Stimulated activated CD4-positive, alpha-beta T cell treated with anti-CD3 and anti-CD28 coated beads, Interleukin-12 subunit alpha, Interleukin-12 subunit beta, amount 100 ng/mL, for 24 hours (primary cell): Measurements from ENCODE around the gene GALNT9.

Source experiments
- DNase-seq, 2 experiments: peaks; one replicate each; pipeline ENCODE4 v3.0.0-alpha.2; 2020; ENCODE audit warnings: low read depth in 2 of 2

The GALNT9 gene

DNA sequence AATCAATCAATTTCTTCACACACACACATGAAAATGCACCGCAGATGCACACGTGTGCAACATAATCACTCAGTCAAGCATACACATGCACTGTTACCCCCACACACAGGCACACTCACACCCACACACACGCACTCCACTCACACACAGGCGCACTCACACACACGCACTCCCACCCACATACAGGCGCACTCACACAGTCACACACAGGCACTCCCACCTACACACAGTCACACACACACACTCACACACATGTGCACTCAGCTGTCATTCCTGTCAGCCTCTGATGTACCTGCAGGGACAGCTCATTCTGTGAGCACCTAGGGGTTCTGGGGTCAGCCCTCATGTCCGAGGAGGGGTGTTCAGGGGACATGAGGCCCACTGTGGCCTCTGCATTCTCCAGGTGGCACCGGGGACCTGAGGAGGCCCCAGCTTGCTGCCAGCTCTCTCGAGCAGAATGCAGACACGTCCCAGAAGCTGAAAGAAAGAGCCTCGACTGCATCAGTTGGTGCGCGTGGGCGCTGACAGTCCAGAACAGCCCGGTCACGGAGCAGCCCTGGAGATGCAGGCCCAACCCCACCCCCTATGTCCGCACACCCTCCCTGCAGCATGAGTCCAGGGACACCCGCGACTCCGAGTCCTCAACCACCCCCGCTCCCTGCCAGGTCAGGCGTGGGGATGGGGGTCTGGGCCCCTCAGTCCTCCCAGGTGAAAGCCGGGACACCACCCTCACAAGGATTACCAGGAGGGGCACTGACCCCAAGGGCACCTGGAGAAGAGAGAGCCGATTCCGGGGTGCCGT, 115.8 kb downstream of the GALNT9 start:
- no peak for DNase-seq

DNA sequence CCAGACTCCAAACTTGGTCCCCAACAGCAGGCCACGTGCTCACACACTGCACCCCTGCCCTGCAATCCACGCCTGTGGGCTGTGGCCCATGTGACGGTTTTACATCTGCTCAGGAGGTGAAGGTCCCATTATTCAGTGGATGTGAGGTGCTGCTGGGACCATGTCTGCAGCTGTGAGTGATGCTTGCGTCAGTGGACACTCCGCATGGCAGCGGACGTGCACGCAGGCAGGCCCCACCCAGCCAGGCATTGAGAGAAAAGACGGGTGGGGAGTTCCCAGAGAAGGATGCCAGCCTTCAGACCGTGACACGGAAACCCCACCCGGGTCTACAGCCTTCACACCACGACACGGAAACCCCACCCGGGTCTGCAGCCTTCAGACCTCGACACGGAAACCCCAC, 117.6 kb downstream of the GALNT9 start:
- no peak for DNase-seq

DNA sequence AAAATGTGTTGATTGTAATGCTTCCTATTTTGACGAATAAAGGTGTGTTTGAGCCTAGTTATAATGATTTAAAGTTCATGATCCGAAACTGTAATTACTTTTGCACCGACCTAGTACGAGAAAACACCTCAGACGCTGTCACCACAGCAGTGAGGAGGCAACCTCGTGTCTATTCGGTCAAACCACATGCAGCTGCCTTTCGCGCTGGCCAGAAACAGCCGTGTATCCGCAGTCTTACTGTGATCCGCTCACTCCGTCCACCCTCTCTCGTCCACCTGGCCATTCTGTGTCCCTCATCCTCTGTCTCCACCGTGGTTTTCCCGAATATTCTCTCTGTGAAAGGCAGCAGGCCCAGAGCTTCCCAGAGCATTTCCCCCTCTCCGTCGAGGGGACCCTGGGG, 118.1 kb downstream of the GALNT9 start:
- DNase-seq = no peak

DNA sequence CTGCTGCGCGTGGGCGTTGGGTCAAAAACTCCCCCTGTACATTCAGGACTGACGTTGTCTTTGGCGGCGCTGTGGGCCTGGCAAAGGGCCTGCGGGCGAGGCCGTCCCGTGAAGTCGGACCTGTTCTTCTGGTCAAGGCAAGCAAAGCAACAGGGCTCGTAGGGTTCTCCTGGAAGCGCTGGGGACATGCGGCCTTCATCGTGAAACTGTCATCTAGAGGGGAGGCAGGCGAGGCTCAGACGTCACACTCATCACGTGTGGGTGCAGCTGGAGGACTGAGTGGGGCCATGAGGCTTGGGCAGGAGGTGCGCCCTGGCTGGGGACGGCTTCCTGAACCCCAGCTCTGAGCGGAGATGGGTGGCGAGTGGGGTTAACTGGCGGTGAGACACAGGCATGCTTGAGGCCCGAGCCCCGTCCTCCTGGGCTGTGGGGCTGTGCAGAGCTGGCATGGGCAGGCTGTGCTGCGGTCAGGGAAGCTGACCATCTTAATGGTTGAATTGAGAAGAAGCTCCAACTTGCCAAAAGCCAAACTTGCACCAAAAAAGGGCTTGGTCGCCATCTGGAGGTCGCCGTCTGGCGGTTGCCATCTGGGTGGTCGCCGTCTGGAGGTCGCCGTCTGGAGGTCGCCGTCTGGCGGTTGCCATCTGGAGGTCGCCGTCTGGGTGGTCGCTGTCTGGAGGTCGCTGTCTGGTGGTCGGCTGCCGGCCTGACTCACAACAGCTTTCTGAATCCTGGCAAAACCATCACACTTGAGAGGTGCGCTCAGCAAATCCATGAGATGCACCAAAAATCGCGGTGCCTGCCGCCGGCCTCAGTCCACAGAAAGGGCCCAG, 119.0 kb downstream of the GALNT9 start:
- DNase-seq = no peak

DNA sequence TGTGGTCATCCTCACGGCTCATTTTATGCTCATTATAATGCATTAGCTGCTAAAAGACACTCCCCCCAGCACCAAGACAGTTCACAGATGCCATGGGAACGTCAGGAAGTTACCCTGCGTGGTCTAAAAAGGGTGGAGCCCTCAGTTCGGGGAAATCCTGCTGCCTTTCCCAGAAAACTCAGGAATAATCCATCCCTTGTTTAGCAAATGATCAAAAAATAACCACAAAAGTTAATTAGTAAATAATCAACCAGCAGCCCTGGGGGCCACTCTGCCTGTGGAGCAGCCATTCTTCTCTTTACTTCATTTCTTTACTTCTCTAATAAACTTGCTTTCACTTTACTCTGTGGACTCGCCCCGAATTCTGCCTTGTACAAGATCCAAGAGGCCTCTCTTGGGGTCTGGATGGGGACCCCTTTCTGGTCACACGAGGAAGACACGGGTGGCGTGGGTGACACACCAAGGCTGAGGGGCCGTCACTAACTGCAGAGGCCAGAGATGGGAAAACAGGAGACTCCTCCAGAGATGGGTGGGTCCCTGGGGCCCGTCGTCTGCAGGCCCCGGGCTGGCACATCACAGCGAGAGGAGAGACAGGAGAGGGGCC, 119.7 kb downstream of the GALNT9 start:
- DNase-seq = no peak

DNA sequence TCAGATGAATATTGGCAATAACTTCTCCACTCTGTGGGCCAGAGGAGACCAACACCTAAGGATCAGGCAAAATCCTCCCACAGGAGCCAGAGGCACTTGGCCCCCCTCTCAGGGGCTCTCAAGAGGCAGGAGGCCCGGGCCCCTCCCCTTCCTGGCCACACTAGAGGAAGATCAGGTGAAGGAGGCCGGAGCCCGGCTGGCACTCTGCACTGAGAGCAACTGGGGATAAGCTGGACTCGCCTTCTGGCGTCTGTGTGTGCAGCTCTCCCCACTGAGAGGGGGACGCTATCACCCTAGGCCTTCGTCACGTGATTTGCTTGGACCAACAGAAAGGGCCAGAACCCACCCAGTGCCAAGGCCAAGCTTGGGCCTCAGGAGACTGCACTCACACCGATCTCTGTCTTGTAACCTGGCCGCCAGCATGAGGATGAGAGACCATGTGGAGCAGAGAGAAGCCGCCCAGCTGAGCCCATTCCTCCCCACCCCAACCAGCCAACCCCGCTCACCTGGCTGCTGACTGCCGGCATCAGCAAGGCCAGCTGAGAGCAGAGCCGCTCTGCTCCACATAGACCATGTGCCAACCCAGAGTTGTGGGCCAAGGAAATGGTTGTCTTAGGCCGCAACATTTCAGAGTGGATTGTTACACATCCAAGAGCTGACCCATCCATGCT, 121.1 kb downstream of the GALNT9 start:
- DNase-seq = no peak

DNA sequence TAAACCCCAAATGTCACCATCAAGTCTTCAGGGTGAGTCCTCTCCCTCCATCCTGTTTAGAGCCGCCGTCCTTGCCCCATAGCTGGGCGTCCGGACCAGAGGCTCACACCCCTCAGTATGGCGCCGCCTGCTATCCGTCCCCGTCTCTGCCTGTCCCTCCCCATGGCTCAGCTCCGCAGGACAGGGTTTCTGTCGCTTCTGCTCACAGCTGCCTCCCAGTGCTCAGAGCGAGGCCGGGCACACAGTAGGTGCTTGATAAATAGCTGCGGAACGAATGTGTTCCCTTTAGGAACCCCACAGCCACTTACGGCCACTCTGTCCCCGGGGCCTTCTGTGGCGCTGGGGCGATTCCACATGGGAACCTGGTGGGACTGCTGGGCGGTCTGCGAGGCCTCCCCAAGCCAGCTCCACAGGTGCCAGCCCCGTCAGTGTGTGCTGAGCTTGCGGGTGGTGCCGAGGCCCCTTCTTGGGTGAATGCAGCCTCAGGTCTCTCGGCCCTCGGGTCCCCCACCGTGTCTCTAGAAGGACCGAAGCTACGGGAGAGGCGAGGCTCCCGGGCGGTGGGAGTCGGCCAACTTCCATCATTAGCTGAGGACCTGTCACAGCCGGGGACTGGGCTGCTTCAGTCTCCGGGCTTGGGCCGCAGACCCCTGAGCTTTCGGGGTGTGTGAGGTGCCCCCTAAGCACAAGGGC, 122.2 kb downstream of the GALNT9 start:
- no peak for DNase-seq

DNA sequence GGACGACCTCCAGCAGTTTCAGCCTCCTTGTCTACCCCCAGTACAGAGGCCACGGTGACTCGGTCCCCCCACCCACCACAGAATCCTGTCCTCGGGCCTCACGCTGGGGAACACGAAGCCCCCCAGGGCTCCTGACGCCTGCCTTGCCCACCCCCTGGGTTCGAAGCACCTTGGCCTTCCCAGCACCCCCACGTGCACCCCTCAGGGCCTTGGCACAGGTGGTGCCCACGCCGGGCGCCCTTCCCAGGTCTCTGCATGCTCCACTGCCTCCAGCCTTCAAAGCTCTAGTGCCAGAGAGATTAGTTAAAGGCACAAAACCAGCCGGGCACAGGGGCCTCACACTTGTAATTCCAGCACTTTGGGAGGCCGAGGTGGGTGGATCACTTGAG, 123.3 kb downstream of the GALNT9 start:
- DNase-seq = no peak

DNA sequence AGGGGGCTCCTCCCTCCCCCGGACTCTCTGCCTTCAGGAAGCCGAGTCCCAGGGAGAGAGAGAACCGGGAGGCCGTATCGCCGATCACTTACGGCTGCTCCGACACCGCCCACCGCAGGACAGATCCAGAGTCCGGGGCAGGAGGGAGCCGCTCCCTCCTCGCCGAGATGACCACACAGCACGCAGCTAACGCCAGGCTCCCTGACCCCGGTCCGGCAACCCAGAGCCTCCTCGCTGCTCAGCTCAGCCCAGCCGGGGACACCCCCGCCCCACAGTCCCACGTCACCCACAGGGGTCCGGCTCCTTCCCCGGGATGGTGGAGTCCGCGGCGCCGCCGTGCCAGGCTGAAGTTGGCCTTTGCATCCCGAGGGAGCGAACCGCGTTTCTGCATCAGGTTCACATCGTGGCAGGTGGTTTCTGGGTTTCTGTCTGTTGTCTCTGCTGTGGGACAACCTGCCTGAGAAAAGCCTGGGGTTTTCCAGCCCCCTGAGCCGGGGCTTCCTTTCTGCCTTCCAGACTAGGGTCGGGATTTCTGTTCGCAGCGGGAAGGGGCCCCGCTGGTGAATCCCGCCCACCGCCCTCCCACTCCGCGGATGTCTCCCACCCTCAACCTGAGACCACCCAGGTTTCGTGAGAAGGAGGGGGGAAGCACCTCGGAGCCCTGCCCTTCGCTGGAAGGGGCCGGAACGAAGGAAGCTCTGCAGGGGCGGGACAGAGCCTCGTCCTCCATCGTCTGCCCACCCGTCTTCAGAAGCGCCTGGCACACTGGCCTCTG, 123.9 kb downstream of the GALNT9 start:
- DNase-seq = no peak

DNA sequence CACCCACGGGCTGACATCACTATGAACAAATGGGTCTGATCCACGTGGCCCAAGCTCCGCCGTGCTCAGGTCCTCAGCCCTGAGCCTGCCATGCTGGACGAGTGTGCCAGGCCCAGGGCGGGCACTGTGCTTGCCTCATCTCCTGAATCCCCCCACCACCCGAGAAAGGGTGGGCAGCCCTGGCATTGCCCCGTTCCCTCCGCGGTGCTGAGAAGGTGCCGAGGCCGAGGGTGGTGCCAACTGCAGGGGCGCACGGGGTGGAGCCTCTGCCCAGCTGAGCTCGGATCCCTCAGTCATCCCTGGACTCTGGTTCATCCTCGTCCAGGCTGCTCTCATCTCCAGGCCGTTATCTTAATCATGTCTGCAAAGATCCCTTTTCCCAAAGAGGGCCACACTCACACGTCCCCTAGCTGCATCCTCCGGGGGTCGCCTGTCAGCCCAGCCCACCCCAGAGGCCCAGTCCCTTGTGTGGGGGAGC, 124.6 kb downstream of the GALNT9 start:
- DNase-seq = no peak

DNA sequence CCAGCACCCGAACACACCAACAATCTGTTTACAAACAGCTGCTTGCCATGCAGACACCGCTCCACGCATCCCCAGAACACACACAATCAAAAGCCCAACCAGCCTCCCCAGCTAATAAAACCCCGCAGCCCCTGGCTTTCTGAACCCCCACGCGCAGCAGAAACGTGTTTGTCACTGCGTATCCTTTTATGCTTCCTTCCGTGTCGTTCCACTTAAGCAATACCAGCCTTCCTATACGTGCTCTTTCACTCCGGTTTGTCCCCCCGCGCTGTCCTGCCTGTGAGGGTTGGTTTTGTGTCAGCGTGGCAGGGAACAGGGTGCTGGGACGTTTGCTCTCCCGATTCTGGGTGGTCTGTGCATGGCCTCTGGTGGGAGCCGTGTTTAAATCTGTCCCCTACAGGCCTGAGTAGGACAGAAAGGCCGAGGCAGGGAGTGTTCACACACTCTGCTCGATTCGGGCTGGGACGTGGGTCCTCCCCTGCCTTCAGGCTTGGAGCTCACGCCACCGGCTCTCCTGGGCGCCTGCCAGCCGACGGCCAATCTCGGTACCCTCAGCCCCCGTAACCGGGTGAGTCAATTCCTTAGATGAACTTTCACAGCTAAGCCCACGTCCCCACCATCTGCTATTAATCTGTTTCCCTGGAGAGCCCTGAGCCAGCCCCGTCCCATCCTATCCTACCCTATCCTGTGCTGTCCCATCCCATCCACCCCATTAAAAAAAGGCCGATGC, 125.2 kb downstream of the GALNT9 start:
- DNase-seq = no peak

DNA sequence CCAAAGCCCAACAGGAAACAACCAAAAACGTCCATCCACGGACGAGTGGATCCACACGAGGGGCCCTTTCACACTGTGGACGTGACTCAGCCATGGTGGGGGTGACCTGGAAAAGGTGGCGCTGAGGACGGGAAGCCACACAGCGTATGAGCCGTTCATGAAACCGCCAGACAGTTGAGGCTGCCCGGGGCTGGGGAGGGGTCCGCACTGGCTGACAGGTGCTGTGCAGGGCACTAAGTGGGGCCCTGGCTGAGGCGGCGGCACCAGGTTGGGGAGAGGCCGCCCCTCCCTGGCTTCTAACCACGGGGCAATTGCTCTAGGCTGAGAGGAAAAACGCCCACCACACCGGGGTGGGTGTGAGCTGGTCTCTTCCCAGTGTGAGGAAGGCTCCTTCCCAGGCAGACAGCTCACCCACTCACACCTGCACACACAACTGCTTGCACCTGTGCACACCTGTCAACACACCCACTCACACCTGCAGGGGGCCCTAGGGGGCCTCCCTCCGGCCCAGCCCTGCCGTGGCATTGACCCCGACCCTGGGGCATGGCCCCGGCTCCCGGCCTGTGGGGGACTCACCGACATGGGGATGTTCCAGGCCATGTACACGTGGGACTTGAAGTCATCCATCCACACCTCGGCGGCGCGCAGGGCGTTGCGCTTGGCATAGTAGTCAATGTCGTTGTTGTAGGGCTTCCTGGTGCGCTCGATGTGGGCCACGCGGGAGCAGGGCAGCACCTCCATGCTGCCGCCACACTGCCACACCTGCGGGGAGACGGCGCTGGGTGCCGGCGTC, 126.3 kb downstream of the GALNT9 start:
- DNase-seq = no peak

DNA sequence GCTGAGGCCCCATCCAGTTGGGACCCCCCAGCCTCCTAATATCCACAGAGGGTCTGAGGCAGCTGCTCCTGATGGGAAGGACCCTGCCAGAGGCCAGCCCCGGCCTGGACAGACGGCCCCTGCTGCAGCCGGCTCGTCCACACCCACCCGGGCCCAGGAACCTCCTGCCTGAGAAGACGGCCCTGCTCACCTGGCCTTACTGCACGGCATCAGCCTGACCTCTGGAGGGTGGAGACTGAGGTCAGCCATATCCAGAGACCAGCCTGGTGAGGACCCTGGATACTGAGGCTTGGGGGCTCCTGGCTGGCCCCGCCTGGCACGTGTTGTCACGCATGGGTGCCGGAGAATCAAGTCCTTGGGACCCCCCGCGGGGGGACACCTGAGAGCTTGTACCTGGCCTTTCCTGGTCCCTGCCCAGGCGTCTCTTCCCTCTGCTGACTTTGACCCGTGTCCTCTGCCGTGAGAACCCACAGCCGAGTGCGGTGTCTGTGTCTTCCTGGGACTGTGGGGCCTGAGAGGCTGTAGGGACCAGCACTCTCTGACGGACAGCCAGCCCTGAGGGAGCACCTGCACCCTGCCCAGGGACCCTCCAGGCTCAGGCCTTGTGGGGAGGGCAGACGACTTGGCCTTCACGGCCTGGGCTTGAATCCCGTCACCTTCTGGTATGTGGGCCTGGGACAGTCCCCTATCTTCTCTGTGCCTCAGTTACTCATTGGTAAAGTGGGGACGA, 127.8 kb downstream of the GALNT9 start:
- no peak for DNase-seq

DNA sequence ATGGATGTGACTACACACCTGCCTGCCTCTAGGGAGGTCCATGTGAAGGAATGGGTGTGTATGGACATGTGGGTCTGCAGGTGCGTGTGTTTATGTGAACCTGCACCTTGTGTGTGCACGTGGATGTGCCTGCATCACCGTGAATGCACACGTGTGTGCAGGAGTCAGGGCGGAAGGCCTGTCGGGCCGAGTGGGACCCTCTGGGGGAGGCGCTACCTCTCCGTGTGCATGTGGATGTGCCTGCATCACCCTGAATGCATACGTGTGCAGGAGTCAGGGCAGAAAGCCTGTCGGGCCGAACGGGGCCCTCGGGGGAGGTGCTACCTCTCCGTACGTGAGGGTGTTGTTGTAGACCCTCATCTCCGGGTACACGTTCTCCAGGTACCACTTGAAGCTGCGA, 128.6 kb downstream of the GALNT9 start:
- DNase-seq = no peak

DNA sequence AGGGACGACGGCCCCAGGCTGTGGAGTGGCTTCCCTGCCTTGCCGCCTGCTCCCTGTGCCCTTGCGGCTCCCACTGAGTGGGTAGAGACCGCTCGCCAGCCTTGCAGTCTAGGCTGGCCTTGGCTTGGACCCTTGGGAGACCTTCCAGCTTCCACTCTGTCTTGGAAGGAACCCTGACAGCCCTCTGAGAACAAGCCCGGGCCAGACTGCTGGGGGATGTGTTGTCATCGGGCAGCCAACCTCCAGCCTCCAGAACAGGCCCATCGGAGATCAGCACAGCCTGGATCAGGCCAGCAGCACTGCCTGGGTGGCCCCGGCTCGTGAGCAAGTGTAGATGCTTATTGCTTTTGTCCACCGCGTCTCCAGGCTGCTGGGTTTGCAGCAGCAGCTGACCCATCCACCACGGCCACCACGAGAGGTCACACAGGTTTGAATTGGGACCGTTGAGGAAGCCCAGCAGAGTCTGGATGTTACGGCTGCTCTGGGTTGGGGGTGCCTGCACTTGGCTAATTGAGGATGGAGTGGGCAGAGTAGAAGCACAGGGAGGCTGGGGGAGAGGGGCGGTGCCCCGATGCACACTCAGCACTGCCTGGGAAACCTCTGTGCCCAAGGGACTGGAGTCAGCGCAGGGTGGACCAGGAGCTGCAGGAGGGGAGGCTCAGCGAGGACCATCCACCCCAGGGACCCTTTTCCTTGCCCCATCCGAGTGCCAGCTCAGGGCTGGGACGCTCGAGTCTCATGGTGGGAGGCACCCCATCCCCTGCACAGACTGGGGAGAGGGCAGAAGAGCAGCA, 129.7 kb downstream of the GALNT9 start:
- DNase-seq = no peak

DNA sequence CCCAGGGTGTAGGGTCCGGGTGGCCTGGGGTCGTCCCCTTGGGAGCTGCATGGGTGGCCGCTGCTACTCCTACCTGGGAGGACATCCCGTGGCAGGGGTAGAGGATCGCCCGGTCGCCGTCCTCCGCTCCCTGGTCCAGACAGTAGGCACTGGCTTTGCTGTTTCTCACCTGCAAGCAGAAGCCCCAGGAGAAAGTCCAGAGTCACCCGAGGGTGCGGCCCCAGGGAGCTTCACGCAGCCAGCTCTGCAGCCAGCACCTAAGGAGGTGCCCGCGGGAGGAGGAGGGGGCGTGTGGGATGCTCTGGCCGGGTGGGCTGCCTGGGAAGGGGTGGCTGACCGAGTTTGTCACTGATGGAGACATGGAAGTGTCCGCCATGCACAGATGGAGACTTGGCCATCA, 130.3 kb downstream of the GALNT9 start:
- DNase-seq = no peak

DNA sequence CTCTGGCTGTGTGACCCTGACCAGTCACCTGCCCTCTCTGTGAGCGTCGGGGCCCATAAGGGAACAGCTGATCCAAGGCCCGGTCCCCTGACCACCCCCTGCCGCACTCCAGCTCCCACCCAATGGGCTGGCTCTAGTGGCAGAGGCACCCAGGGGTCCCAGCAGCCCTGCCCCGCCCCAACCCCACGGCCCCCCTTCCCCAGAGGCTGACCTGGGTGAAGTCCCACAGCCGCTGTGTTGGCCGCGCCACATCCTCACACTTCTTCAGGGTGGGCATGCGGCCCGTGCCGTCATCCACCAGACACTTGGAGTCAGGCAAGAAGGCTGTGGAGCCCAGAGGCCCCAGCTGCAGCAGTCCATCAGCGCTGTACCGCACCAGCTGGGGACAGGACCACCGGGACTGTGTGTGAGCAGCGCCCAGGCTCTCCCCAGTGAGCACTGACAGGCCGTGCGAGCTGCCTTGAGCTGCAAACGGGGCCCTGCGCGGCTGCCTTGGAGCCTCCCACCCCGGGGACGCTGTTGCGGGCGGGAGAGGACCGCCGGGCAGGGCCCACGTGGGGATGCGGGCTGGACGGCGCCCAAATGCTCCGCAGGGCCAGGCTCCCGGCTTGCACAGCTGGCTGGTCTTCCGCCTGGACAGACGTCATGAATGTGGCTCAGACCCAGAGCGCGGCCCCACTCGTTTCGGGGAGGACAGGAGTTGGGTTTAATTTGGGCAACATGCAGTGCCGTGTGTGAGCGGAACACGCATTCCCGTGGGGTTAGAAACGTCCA, 131.6 kb downstream of the GALNT9 start:
- DNase-seq = no peak
